ENCODE results near the gene SASH1. TPM values are rescaled to one million over a fixed set of nuclear protein-coding genes. Genes with fewer than 3 reads are reported as not detected.

The SASH1 gene
- total RNA-seq, 1 experiment from 2014 or later: 33.2 TPM

DNA sequence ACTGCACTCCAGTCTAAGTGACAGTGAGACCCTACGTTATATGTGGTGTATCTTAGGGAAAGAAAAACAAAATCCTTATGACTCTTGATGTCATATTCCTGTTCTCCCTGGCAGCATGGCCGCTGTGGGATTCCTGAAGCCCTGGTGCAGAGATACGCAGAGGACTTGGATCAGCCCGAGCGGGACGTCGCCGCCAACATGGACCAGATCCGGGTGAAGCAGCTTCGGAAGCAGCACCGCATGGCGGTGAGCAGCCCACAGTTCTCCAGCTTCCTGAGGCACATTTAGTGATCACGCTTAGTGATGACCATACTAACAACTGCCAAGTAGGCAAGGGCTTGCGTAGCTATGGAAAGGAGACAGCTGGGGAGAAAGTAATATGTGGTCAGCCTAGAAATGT is 203.3 kb downstream of the SASH1 start:
- Mint-ChIP-seq H3K27ac (no peak overlapping the region), H3K36me3 (ENCODE audit: insufficient read depth in 1 of 3, low read depth in 3 of 3) (peaks cover 19 to 75% (median 63%) of the 10 kb centered on the region in 3 experiments), H3K4me1 (peaks cover 6 to 7% of the 10 kb centered on the region in 2 experiments), H3K9me3 (no peaks in the 10 kb centered on the region), H3K27me3 (ENCODE audit: low read depth) (no peaks in the 10 kb centered on the region), H3K4me3 (no peak overlapping the region)
- Histone ChIP-seq H3K18ac (ENCODE audit: insufficient read length, low read depth, low read length) (no peak overlapping the region), H2BK15ac (ENCODE audit: low read depth, low read length) (no peak overlapping the region), H3K79me2 (ENCODE audit: insufficient read depth, low read length) (no peaks in the 10 kb centered on the region), H3K9ac (ENCODE audit: extremely low read depth, insufficient read length, low read length) (no peak overlapping the region), H2BK20ac (ENCODE audit: low read depth, low read length, poor library complexity, severe bottlenecking) (no peak overlapping the region), H3K4me2 (ENCODE audit: insufficient read depth, insufficient read length, low read length) (no peak overlapping the region), H3K14ac (ENCODE audit: insufficient read depth, low read length) (no peak overlapping the region), H4K5ac (ENCODE audit: insufficient read length, low read depth, low read length) (no peak overlapping the region), H3K4me1 (ENCODE audit: insufficient read depth, low read length) (peaks cover 2% of the 10 kb centered on the region; the same call in 1 of the 2 replicates), H3K79me1 (ENCODE audit: insufficient read depth, low read depth, low read length, poor library complexity, severe bottlenecking) (no peaks in the 10 kb centered on the region), H3K23ac (ENCODE audit: insufficient read length, low read depth, low read length) (no peak overlapping the region), H3K9me3 (ENCODE audit: control insufficient read depth, low read depth, low read length) (no peaks in the 10 kb centered on the region), H4K8ac (replicated peaks; ENCODE audit: insufficient read length, low read depth, low read length) (no peak overlapping the region), H3K56ac (ENCODE audit: insufficient read length, low read depth, low read length) (no peak overlapping the region), H2BK120ac (ENCODE audit: low read depth, low read length, poor library complexity, severe bottlenecking) (no peak overlapping the region), H4K20me1 (ENCODE audit: control insufficient read depth, insufficient read depth, insufficient read length) (no peaks in the 10 kb centered on the region), H2AK5ac (ENCODE audit: insufficient read length, low read length) (no peak overlapping the region), H3T11ph (ENCODE audit: low read length) (no peak overlapping the region), H4K91ac (ENCODE audit: insufficient read length, low read depth, low read length) (no peak overlapping the region), H3K23me2 (ENCODE audit: insufficient read length, low read depth, low read length, poor library complexity, severe bottlenecking) (no peaks in the 10 kb centered on the region), H2AFZ (ENCODE audit: low read length) (no peak overlapping the region), H2BK12ac (ENCODE audit: insufficient read length, low read depth, low read length) (no peak overlapping the region), H3K4ac (ENCODE audit: low read depth, low read length) (no peak overlapping the region), H2BK5ac (ENCODE audit: insufficient read length, low read length) (no peak overlapping the region), H3K27ac (ENCODE audit: insufficient read length, low read depth, low read length) (no peak overlapping the region), H3K27me3 (ENCODE audit: insufficient read depth, low read length) (no peaks in the 10 kb centered on the region)
- TF ChIP-seq, protein P1, sequence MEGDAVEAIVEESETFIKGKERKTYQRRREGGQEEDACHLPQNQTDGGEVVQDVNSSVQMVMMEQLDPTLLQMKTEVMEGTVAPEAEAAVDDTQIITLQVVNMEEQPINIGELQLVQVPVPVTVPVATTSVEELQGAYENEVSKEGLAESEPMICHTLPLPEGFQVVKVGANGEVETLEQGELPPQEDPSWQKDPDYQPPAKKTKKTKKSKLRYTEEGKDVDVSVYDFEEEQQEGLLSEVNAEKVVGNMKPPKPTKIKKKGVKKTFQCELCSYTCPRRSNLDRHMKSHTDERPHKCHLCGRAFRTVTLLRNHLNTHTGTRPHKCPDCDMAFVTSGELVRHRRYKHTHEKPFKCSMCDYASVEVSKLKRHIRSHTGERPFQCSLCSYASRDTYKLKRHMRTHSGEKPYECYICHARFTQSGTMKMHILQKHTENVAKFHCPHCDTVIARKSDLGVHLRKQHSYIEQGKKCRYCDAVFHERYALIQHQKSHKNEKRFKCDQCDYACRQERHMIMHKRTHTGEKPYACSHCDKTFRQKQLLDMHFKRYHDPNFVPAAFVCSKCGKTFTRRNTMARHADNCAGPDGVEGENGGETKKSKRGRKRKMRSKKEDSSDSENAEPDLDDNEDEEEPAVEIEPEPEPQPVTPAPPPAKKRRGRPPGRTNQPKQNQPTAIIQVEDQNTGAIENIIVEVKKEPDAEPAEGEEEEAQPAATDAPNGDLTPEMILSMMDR (conservative IDR thresholded peaks at IDR 0.05): no peak
- no CpG with 5 or more reads among the region's 14 CpGs for WGBS (ENCODE audit: extremely low coverage, insufficient read length, low lambda C conversion rate)
- no peak for DNase-seq
